A673 (cell line): ENCODE data around the gene SRGAP1.

ENCODE experiments used
- CTCF ChIP-seq: fragments of 300-800, 200-600 bp; sonication (generic); conservative IDR thresholded peaks from 2 replicates; pipeline ENCODE4 v1.5.1; 2017; ENCODE audit warnings: low read depth, mild to moderate bottlenecking, antibody characterized with exemption, low read length, moderate library complexity, mixed read lengths
- EZH2 ChIP-seq: fragments of 200-600 bp; sonication (generic); IDR thresholded peaks from 2 replicates; pipeline ENCODE4 v1.6.1; 2017; ENCODE audit warnings: borderline replicate concordance, low read depth, mild to moderate bottlenecking, mixed read lengths, antibody characterized with exemption, low read length; ENCODE audit not compliant: poor library complexity, severe bottlenecking

- TF ChIP-seq EZH2, result no peak
- peak; percentile 85 for TF ChIP-seq CTCF
These were observed 337.2 kb downstream of the SRGAP1 start for GRCh38 chr12:64181430-64182291.
